BE2C (cell line): ENCODE results near the gene RIF1.

Experiments used
- DNase-seq: peaks from one replicate; pipeline ENCODE4 v3.0.0-alpha.2; 2020
- H3K27me3 ChIP-seq: fragments of 250-450 bp; sonication (Bioruptor Pico); 2 replicates; pipeline ENCODE4 v1.5.1; 2020; ENCODE audit warnings: mild to moderate bottlenecking
- H3K36me3 ChIP-seq: fragments of 250-450 bp; sonication (Bioruptor Pico); 2 replicates; pipeline ENCODE4 v1.5.1; 2020; ENCODE audit warnings: mild to moderate bottlenecking
- H3K4me1 ChIP-seq: fragments of 250-450 bp; sonication (Bioruptor Pico); 2 replicates; pipeline ENCODE4 v1.5.1; 2020
- H3K4me3 ChIP-seq: 2 replicates; pipeline ENCODE4 v1.5.1; 2011; ENCODE audit warnings: low read depth, low read length
- H3K9me3 ChIP-seq: fragments of 250-450 bp; sonication (Bioruptor Pico); 2 replicates; pipeline ENCODE4 v1.5.1; 2020
- CTCF ChIP-seq: IDR thresholded peaks from 2 replicates; pipeline ENCODE4 v1.5.1; 2012; ENCODE audit warnings: mild to moderate bottlenecking, low read depth, low read length

Gene RIF1

GRCh38 chr2:151525821-151526373 is 116.2 kb downstream of the RIF1 start:
- TF ChIP-seq CTCF = no peak
- no peak for DNase-seq

GRCh38 chr2:151526572-151527090 is 116.9 kb downstream of the RIF1 start:
- Histone ChIP-seq H3K27me3 (no peaks in the 10 kb centered on the region), H3K4me3 (no peak overlapping the region), H3K36me3 (no peaks in the 10 kb centered on the region), H3K4me1 (no peaks in the 10 kb centered on the region), H3K9me3 (no peaks in the 10 kb centered on the region)
- no peak for TF ChIP-seq CTCF
- DNase-seq = no peak

More at GRCh38 chr2:151525821-151526373, 116.2 kb downstream of the RIF1 start:
- Histone ChIP-seq H3K4me3 (no peak overlapping the region), H3K4me1 (no peaks in the 10 kb centered on the region), H3K27me3 (no peaks in the 10 kb centered on the region), H3K36me3 (no peaks in the 10 kb centered on the region), H3K9me3 (no peaks in the 10 kb centered on the region)
